ENCODE results near the gene PANX2. TPM values are rescaled to one million over a fixed set of nuclear protein-coding genes. Genes with fewer than 3 reads are reported as not detected.

PANX2 gene
- total and polyA plus RNA-seq, 2 experiments from 2014 or later: 2.8 to 5.1 TPM

DNA sequence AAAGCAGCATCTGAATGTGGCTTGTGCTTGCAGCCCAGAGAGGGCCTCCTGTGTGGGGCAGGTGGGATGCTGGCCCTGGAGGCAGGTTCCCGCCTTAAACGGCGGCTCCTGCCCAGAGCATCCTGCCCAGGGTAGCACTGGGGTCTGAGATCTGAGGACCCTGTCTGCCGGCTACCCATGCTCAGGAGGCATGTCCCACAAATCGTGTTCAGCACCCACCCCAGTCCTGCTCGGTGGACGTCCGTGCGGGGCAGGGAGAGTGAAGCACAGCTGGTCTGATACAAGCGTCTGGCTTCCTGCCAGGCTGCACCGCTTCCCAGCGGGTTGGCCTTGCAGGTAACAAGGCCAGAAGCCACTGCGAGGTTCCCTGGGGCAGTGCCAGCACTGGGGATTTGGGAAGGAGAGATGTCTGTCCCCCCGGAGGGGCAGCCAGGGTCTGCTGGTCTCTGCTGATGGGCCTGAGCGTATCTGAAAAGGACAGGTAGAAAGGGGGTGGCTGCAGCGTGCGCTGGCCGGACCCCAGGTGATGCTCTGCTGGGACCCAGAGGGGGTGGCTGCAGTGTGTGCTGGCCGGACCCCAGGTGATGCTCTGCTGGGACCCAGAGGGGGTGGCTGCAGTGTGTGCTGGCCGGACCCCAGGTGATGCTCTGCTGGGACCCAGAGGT lies 18.8 kb downstream of the PANX2 start:
- no peak overlapping the region for H3K4me2 ChIP-seq
- no peak overlapping the region for H2AFZ ChIP-seq
- peaks cover 10% of the 10 kb centered on the region for H3K4me1 ChIP-seq (ENCODE audit: insufficient read depth)
- peaks cover 17% of the 10 kb centered on the region for H3K4me1 Mint-ChIP-seq
- no peaks in the 10 kb centered on the region for H3K36me3 ChIP-seq (ENCODE audit: insufficient read depth)
- DNase-seq (ENCODE audit: low spot score): no peak
- H4K20me1 ChIP-seq (replicated peaks; ENCODE audit: insufficient read depth): peaks cover 16% of the 10 kb centered on the region; the same call in 1 of the 2 replicates
- H3K9me2 ChIP-seq (ENCODE audit: insufficient read depth): no peaks in the 10 kb centered on the region
- no peak overlapping the region for H3K27ac Mint-ChIP-seq
- no peak overlapping the region for H3K4me3 Mint-ChIP-seq
- TF ChIP-seq STAT1 (IDR thresholded peaks at IDR 0.05; ENCODE audit: unreplicated experiment) (no peak), ZNF114 (CRISPR knock-in tag; IDR thresholded peaks at IDR 0.05) (no peak), POLR2AphosphoS5 (IDR thresholded peaks at IDR 0.05; ENCODE audit: low read depth) (no peak), ZNF331 (CRISPR knock-in tag; IDR thresholded peaks at IDR 0.05; ENCODE audit: low read depth) (no peak), CREB1 (CRISPR knock-in tag; IDR thresholded peaks at IDR 0.05; ENCODE audit: low read depth) (no peak), EZH2 (IDR thresholded peaks at IDR 0.05; ENCODE audit: low read depth, unreplicated experiment) (no peak), NANOG (IDR thresholded peaks at IDR 0.05; ENCODE audit: borderline replicate concordance) (no peak), EZH2phosphoT487 (IDR thresholded peaks at IDR 0.05; ENCODE audit: unreplicated experiment) (no peak)
- TF ChIP-seq, protein P1, sequence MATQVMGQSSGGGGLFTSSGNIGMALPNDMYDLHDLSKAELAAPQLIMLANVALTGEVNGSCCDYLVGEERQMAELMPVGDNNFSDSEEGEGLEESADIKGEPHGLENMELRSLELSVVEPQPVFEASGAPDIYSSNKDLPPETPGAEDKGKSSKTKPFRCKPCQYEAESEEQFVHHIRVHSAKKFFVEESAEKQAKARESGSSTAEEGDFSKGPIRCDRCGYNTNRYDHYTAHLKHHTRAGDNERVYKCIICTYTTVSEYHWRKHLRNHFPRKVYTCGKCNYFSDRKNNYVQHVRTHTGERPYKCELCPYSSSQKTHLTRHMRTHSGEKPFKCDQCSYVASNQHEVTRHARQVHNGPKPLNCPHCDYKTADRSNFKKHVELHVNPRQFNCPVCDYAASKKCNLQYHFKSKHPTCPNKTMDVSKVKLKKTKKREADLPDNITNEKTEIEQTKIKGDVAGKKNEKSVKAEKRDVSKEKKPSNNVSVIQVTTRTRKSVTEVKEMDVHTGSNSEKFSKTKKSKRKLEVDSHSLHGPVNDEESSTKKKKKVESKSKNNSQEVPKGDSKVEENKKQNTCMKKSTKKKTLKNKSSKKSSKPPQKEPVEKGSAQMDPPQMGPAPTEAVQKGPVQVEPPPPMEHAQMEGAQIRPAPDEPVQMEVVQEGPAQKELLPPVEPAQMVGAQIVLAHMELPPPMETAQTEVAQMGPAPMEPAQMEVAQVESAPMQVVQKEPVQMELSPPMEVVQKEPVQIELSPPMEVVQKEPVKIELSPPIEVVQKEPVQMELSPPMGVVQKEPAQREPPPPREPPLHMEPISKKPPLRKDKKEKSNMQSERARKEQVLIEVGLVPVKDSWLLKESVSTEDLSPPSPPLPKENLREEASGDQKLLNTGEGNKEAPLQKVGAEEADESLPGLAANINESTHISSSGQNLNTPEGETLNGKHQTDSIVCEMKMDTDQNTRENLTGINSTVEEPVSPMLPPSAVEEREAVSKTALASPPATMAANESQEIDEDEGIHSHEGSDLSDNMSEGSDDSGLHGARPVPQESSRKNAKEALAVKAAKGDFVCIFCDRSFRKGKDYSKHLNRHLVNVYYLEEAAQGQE (IDR thresholded peaks at IDR 0.05; ENCODE audit: unreplicated experiment): no peak
- TF ChIP-seq, protein P2, sequence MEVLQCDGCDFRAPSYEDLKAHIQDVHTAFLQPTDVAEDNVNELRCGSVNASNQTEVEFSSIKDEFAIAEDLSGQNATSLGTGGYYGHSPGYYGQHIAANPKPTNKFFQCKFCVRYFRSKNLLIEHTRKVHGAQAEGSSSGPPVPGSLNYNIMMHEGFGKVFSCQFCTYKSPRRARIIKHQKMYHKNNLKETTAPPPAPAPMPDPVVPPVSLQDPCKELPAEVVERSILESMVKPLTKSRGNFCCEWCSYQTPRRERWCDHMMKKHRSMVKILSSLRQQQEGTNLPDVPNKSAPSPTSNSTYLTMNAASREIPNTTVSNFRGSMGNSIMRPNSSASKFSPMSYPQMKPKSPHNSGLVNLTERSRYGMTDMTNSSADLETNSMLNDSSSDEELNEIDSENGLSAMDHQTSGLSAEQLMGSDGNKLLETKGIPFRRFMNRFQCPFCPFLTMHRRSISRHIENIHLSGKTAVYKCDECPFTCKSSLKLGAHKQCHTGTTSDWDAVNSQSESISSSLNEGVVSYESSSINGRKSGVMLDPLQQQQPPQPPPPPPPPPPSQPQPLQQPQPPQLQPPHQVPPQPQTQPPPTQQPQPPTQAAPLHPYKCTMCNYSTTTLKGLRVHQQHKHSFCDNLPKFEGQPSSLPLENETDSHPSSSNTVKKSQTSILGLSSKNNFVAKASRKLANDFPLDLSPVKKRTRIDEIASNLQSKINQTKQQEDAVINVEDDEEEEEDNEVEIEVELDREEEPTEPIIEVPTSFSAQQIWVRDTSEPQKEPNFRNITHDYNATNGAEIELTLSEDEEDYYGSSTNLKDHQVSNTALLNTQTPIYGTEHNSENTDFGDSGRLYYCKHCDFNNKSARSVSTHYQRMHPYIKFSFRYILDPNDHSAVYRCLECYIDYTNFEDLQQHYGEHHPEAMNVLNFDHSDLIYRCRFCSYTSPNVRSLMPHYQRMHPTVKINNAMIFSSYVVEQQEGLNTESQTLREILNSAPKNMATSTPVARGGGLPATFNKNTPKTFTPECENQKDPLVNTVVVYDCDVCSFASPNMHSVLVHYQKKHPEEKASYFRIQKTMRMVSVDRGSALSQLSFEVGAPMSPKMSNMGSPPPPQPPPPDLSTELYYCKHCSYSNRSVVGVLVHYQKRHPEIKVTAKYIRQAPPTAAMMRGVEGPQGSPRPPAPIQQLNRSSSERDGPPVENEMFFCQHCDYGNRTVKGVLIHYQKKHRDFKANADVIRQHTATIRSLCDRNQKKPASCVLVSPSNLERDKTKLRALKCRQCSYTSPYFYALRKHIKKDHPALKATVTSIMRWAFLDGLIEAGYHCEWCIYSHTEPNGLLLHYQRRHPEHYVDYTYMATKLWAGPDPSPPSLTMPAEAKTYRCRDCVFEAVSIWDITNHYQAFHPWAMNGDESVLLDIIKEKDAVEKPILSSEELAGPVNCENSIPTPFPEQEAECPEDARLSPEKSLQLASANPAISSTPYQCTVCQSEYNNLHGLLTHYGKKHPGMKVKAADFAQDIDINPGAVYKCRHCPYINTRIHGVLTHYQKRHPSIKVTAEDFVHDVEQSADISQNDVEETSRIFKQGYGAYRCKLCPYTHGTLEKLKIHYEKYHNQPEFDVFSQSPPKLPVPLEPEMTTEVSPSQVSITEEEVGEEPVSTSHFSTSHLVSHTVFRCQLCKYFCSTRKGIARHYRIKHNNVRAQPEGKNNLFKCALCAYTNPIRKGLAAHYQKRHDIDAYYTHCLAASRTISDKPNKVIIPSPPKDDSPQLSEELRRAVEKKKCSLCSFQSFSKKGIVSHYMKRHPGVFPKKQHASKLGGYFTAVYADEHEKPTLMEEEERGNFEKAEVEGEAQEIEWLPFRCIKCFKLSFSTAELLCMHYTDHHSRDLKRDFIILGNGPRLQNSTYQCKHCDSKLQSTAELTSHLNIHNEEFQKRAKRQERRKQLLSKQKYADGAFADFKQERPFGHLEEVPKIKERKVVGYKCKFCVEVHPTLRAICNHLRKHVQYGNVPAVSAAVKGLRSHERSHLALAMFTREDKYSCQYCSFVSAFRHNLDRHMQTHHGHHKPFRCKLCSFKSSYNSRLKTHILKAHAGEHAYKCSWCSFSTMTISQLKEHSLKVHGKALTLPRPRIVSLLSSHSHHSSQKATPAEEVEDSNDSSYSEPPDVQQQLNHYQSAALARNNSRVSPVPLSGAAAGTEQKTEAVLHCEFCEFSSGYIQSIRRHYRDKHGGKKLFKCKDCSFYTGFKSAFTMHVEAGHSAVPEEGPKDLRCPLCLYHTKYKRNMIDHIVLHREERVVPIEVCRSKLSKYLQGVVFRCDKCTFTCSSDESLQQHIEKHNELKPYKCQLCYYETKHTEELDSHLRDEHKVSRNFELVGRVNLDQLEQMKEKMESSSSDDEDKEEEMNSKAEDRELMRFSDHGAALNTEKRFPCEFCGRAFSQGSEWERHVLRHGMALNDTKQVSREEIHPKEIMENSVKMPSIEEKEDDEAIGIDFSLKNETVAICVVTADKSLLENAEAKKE (CRISPR knock-in tag; IDR thresholded peaks at IDR 0.05): no peak
- TF ChIP-seq, protein P3, sequence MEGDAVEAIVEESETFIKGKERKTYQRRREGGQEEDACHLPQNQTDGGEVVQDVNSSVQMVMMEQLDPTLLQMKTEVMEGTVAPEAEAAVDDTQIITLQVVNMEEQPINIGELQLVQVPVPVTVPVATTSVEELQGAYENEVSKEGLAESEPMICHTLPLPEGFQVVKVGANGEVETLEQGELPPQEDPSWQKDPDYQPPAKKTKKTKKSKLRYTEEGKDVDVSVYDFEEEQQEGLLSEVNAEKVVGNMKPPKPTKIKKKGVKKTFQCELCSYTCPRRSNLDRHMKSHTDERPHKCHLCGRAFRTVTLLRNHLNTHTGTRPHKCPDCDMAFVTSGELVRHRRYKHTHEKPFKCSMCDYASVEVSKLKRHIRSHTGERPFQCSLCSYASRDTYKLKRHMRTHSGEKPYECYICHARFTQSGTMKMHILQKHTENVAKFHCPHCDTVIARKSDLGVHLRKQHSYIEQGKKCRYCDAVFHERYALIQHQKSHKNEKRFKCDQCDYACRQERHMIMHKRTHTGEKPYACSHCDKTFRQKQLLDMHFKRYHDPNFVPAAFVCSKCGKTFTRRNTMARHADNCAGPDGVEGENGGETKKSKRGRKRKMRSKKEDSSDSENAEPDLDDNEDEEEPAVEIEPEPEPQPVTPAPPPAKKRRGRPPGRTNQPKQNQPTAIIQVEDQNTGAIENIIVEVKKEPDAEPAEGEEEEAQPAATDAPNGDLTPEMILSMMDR (conservative IDR thresholded peaks at IDR 0.05; ENCODE audit: low read depth in 2 of 2): no peak
- TF ChIP-seq, protein P4, sequence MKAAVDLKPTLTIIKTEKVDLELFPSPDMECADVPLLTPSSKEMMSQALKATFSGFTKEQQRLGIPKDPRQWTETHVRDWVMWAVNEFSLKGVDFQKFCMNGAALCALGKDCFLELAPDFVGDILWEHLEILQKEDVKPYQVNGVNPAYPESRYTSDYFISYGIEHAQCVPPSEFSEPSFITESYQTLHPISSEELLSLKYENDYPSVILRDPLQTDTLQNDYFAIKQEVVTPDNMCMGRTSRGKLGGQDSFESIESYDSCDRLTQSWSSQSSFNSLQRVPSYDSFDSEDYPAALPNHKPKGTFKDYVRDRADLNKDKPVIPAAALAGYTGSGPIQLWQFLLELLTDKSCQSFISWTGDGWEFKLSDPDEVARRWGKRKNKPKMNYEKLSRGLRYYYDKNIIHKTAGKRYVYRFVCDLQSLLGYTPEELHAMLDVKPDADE (IDR thresholded peaks at IDR 0.05): no peak
- H3K27me3 Mint-ChIP-seq (ENCODE audit: insufficient read depth, low read depth, poor library complexity): peaks cover 15% of the 10 kb centered on the region
- ATAC-seq: no peak
- H3K27ac ChIP-seq (ENCODE audit: low read depth): no peak overlapping the region
- peaks cover 4% of the 10 kb centered on the region; the same call in 1 of the 3 replicates for H3K36me3 Mint-ChIP-seq (ENCODE audit: low read depth)
- H3K9me3 Mint-ChIP-seq: no peaks in the 10 kb centered on the region
- peaks cover 44% of the 10 kb centered on the region for H3K79me2 ChIP-seq (replicated peaks; ENCODE audit: insufficient read depth)
- H3F3A ChIP-seq (replicated peaks; ENCODE audit: low read depth): 0 out of 2 replicates have a peak, but pooled peaks cover 2% of the 10 kb centered on the region
- no peak overlapping the region for H3K4me3 ChIP-seq
- H3K27me3 ChIP-seq (ENCODE audit: insufficient read depth): 0 out of 2 replicates have a peak, but pooled peaks cover 4% of the 10 kb centered on the region
